ENCODE data around the gene TNRC18. TPM values are rescaled to one million over a fixed set of nuclear protein-coding genes. Genes with fewer than 3 reads are reported as not detected.

The TNRC18 gene
- total RNA-seq, 1 experiment from 2014 or later, result 91.7 TPM

- TF ChIP-seq, protein P1, sequence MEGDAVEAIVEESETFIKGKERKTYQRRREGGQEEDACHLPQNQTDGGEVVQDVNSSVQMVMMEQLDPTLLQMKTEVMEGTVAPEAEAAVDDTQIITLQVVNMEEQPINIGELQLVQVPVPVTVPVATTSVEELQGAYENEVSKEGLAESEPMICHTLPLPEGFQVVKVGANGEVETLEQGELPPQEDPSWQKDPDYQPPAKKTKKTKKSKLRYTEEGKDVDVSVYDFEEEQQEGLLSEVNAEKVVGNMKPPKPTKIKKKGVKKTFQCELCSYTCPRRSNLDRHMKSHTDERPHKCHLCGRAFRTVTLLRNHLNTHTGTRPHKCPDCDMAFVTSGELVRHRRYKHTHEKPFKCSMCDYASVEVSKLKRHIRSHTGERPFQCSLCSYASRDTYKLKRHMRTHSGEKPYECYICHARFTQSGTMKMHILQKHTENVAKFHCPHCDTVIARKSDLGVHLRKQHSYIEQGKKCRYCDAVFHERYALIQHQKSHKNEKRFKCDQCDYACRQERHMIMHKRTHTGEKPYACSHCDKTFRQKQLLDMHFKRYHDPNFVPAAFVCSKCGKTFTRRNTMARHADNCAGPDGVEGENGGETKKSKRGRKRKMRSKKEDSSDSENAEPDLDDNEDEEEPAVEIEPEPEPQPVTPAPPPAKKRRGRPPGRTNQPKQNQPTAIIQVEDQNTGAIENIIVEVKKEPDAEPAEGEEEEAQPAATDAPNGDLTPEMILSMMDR (conservative IDR thresholded peaks at IDR 0.05; ENCODE audit: low read depth, low read length), result no peak
- TF ChIP-seq EZH2 (IDR thresholded peaks at IDR 0.05; ENCODE audit: borderline replicate concordance, low read depth, low read length, poor library complexity, severe bottlenecking), result no peak
- Histone ChIP-seq H3K36me3 (ENCODE audit: insufficient read depth, low read length, poor library complexity, severe bottlenecking) (peaks cover 37% of the 10 kb centered on the region), H3K27ac (ENCODE audit: low read depth, low read length, poor library complexity, severe bottlenecking) (no peak overlapping the region), H3K4me3 (ENCODE audit: low read depth, low read length, poor library complexity, severe bottlenecking) (no peak overlapping the region), H3K9me3 (ENCODE audit: low read depth, low read length, poor library complexity, severe bottlenecking) (no peaks in the 10 kb centered on the region), H3K4me1 (ENCODE audit: insufficient read depth, low read length, poor library complexity, severe bottlenecking) (peaks cover 6% of the 10 kb centered on the region), H3K27me3 (replicated peaks; ENCODE audit: insufficient read depth, low read depth, low read length, poor library complexity) (no peaks in the 10 kb centered on the region)
- BruUV-seq (replicated peaks), result no TSS peak
- no peak for DNase-seq (ENCODE audit: low spot score)
- ChIA-PET POLR2A (ENCODE audit: low non-redundant PET) (no interaction called here), CTCF (interaction anchor here (0.5 kb wide), 1 partner anchor 333 kb away, joined by 8 read pairs; no protein-coding TSS in a partner anchor)
- intact Hi-C loops (cut with micrococcal nuclease; ENCODE audit: unreplicated experiment), result no loop called here
Observed at GRCh38 chr7:5394264-5395105, 29.1 kb downstream of the TNRC18 start.

- Histone ChIP-seq H3K4me1 (ENCODE audit: insufficient read depth, low read length, poor library complexity, severe bottlenecking) (peaks cover 6% of the 10 kb centered on the region), H3K27me3 (replicated peaks; ENCODE audit: insufficient read depth, low read depth, low read length, poor library complexity) (no peaks in the 10 kb centered on the region), H3K4me3 (ENCODE audit: low read depth, low read length, poor library complexity, severe bottlenecking) (no peak overlapping the region), H3K36me3 (ENCODE audit: insufficient read depth, low read length, poor library complexity, severe bottlenecking) (peaks cover 42% of the 10 kb centered on the region), H3K27ac (ENCODE audit: low read depth, low read length, poor library complexity, severe bottlenecking) (no peak overlapping the region), H3K9me3 (ENCODE audit: low read depth, low read length, poor library complexity, severe bottlenecking) (no peaks in the 10 kb centered on the region)
- BruUV-seq (replicated peaks), result no TSS peak
- no peak for DNase-seq (ENCODE audit: low spot score)
- POLR2A ChIA-PET (ENCODE audit: low non-redundant PET), result no interaction called here
- CTCF ChIA-PET, result interaction anchor here (0.5 kb wide), 1 partner anchor 332 kb away, joined by 8 read pairs; no protein-coding TSS in a partner anchor
- no peak for TF ChIP-seq EZH2 (IDR thresholded peaks at IDR 0.05; ENCODE audit: borderline replicate concordance, low read depth, low read length, poor library complexity, severe bottlenecking)
- TF ChIP-seq, protein P1 (conservative IDR thresholded peaks at IDR 0.05; ENCODE audit: low read depth, low read length), result no peak
- intact Hi-C loops (cut with micrococcal nuclease; ENCODE audit: unreplicated experiment), result no loop called here
Observed at GRCh38 chr7:5393748-5394147, 29.9 kb downstream of the TNRC18 start.

- Histone ChIP-seq H3K9me3 (ENCODE audit: low read depth, low read length, poor library complexity, severe bottlenecking) (no peaks in the 10 kb centered on the region), H3K27me3 (replicated peaks; ENCODE audit: insufficient read depth, low read depth, low read length, poor library complexity) (no peaks in the 10 kb centered on the region), H3K4me3 (ENCODE audit: low read depth, low read length, poor library complexity, severe bottlenecking) (no peak overlapping the region), H3K4me1 (ENCODE audit: insufficient read depth, low read length, poor library complexity, severe bottlenecking) (peaks cover 6% of the 10 kb centered on the region), H3K27ac (ENCODE audit: low read depth, low read length, poor library complexity, severe bottlenecking) (no peak overlapping the region), H3K36me3 (ENCODE audit: insufficient read depth, low read length, poor library complexity, severe bottlenecking) (peaks cover 42% of the 10 kb centered on the region)
- ChIA-PET CTCF (no interaction called here), POLR2A (ENCODE audit: low non-redundant PET) (no interaction called here)
- intact Hi-C loops (cut with micrococcal nuclease; ENCODE audit: unreplicated experiment), result no loop called here
- TF ChIP-seq EZH2 (IDR thresholded peaks at IDR 0.05; ENCODE audit: borderline replicate concordance, low read depth, low read length, poor library complexity, severe bottlenecking), result no peak
- TF ChIP-seq, protein P1 (conservative IDR thresholded peaks at IDR 0.05; ENCODE audit: low read depth, low read length), result no peak
- BruUV-seq (replicated peaks), result no TSS peak
- no peak for DNase-seq (ENCODE audit: low spot score)
Observed at GRCh38 chr7:5393328-5393727, 30.3 kb downstream of the TNRC18 start.
